ENCODE data around the gene ANKLE1.

GRCh38 chr19:17329366-17330261, 47.9 kb downstream of the ANKLE1 start:
- TF ChIP-seq CHD4 (IDR thresholded peaks at IDR 0.05; ENCODE audit: borderline replicate concordance) (no peak), CBX2 (IDR thresholded peaks at IDR 0.05; ENCODE audit: borderline replicate concordance, low read depth) (no peak), POLR2A (IDR thresholded peaks at IDR 0.05; ENCODE audit: low read length) (no peak), RCOR1 (IDR thresholded peaks at IDR 0.05; ENCODE audit: low read depth, low read length) (no peak), FOSL2 (IDR thresholded peaks at IDR 0.05) (no peak), FOSL2 (CRISPR knock-in tag; IDR thresholded peaks at IDR 0.05) (no peak), RAD21 (conservative IDR thresholded peaks at IDR 0.05 in 1 of 2, IDR thresholded peaks at IDR 0.05 in 1 of 2) (no peak), ZC3H11A (IDR thresholded peaks at IDR 0.05) (no peak), REST (IDR thresholded peaks at IDR 0.05) (no peak), HOXB5 (CRISPR knock-in tag; IDR thresholded peaks at IDR 0.05) (no peak), EP300 (IDR thresholded peaks at IDR 0.05) (no peak)
- TF ChIP-seq, protein P1, sequence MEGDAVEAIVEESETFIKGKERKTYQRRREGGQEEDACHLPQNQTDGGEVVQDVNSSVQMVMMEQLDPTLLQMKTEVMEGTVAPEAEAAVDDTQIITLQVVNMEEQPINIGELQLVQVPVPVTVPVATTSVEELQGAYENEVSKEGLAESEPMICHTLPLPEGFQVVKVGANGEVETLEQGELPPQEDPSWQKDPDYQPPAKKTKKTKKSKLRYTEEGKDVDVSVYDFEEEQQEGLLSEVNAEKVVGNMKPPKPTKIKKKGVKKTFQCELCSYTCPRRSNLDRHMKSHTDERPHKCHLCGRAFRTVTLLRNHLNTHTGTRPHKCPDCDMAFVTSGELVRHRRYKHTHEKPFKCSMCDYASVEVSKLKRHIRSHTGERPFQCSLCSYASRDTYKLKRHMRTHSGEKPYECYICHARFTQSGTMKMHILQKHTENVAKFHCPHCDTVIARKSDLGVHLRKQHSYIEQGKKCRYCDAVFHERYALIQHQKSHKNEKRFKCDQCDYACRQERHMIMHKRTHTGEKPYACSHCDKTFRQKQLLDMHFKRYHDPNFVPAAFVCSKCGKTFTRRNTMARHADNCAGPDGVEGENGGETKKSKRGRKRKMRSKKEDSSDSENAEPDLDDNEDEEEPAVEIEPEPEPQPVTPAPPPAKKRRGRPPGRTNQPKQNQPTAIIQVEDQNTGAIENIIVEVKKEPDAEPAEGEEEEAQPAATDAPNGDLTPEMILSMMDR (IDR thresholded peaks at IDR 0.05), result no peak
- TF ChIP-seq, protein P2, sequence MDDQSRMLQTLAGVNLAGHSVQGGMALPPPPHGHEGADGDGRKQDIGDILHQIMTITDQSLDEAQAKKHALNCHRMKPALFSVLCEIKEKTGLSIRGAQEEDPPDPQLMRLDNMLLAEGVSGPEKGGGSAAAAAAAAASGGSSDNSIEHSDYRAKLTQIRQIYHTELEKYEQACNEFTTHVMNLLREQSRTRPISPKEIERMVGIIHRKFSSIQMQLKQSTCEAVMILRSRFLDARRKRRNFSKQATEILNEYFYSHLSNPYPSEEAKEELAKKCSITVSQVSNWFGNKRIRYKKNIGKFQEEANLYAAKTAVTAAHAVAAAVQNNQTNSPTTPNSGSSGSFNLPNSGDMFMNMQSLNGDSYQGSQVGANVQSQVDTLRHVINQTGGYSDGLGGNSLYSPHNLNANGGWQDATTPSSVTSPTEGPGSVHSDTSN (IDR thresholded peaks at IDR 0.05), result no peak

Data from A549 (cell line).